COLO829 (cell line): ENCODE results near the gene BCL2.
A peak's percentile ranks its signal among the peaks of the same experiment; 100 is the strongest.

ENCODE experiments used
- DNase-seq: peaks from one replicate; pipeline ENCODE4 v3.0.0; 2012; ENCODE audit warnings: low spot score

Gene BCL2

GRCh38 chr18:63180971-63181376 is 138.6 kb downstream of the BCL2 start:
- DNase-seq, result no peak

GRCh38 chr18:63180321-63180720 is 139.2 kb downstream of the BCL2 start:
- DNase-seq, result no peak

- DNase-seq, result no peak
Observed at GRCh38 chr18:63179422-63179821, 140.1 kb downstream of the BCL2 start.

- no peak for DNase-seq
Observed at GRCh38 chr18:63178971-63179370, 140.6 kb downstream of the BCL2 start.

- DNase-seq, result peak; percentile 21
Observed at GRCh38 chr18:63177919-63178821, 141.4 kb downstream of the BCL2 start.

GRCh38 chr18:63177259-63177658 is 142.3 kb downstream of the BCL2 start:
- no peak for DNase-seq

- DNase-seq, result no peak
Observed at GRCh38 chr18:63175264-63175663, 144.3 kb downstream of the BCL2 start.

GRCh38 chr18:63173983-63174382 is 145.6 kb downstream of the BCL2 start:
- no peak for DNase-seq

GRCh38 chr18:63169853-63170252 is 149.7 kb downstream of the BCL2 start:
- no peak for DNase-seq

GRCh38 chr18:63168287-63168686 is 151.3 kb downstream of the BCL2 start:
- DNase-seq, result no peak

- DNase-seq, result no peak
Observed at GRCh38 chr18:63166142-63166541, 153.4 kb downstream of the BCL2 start.

GRCh38 chr18:63164396-63164795 is 155.2 kb downstream of the BCL2 start:
- DNase-seq, result no peak

GRCh38 chr18:63162271-63163014 is 157.1 kb downstream of the BCL2 start:
- DNase-seq, result no peak

GRCh38 chr18:63161761-63162195 is 157.8 kb downstream of the BCL2 start:
- DNase-seq, result peak; percentile 92

GRCh38 chr18:63161032-63161760 is 158.4 kb downstream of the BCL2 start:
- DNase-seq, result peak; percentile 21

GRCh38 chr18:63160172-63160995 is 159.2 kb downstream of the BCL2 start:
- no peak for DNase-seq

- no peak for DNase-seq
Observed at GRCh38 chr18:63159590-63159989, 160.0 kb downstream of the BCL2 start.

- no peak for DNase-seq
Observed at GRCh38 chr18:63158676-63159291, 160.8 kb downstream of the BCL2 start.

GRCh38 chr18:63158012-63158631 is 161.4 kb downstream of the BCL2 start:
- DNase-seq, result no peak

- DNase-seq, result no peak
Observed at GRCh38 chr18:63157293-63158011, 162.1 kb downstream of the BCL2 start.
